GM21515 (cell line): ENCODE measurements around the gene CSRP1.

Source experiments
- ATAC-seq: cut with Tn5 transposase; IDR thresholded peaks from one replicate; pipeline ENCODE4 v1.9.1; 2021; ENCODE audit not compliant: unreplicated experiment

CSRP1 gene

GRCh38 chr1:201457508-201457960 lies 49.4 kb downstream of the CSRP1 start:
- no peak for ATAC-seq

DNA sequence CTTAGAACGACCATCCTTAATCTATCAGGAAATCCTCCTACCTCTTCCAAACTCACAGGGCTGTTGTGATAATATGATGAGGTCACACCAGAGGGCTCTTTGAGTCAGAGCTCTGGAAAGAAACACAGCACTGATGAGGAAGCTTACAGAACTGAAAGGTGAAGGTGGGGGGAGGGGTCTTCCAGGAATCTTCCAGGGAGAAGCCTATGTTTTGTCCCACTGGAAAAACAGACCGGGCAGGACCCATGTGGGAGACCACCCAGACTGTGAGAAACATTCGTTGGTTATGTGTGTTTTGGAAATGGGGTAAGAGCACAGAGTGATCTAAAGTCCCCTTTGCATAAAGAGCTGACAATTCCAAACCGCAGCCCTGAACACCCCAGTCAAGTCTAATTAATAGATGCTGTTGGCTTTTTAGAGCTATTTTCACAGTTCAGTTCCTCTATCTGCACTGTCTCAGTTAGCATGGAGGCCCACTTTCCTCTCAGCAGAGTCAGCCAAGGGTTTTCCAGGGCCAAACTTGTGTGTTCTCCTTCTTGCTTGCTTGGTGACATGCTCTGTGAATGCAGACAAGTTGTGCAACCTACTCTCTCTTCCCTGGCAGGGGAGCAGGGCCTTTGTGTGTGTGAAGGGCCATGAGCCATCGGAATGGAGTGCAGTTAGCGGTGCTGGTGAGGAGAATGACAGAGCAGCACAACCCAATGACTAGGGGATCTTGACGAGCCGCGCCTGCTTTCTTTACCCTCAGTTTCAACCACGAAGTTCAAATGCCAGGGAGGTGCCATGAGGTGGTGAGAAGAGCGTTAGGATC lies 50.2 kb downstream of the CSRP1 start:
- ATAC-seq, result no peak

- no peak for ATAC-seq
Measured at GRCh38 chr1:201455098-201455497, 51.8 kb downstream of the CSRP1 start.

DNA sequence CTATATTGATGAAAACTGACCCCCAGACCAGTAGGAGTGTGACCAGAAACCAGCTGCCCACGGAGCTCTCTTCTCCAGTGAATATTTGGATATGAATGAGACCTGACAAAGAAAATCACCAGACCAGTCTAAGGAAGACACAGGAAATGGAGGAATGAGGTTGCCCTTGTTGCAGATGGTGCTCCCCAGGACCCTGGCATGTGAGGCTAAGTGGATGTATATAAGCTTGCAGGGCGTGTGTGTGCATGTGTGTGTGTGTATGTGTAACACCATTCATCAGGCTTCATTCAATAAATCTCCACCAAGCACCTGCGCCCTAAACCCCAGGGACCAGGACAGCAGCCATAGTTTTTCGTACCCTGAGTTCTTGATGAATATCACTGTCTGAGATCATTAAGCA lies 52.3 kb downstream of the CSRP1 start:
- ATAC-seq, result no peak

- ATAC-seq, result no peak
Measured at GRCh38 chr1:201452866-201453265, 54.1 kb downstream of the CSRP1 start.

- no peak for ATAC-seq
Measured at GRCh38 chr1:201450721-201451291, 56.1 kb downstream of the CSRP1 start.

DNA sequence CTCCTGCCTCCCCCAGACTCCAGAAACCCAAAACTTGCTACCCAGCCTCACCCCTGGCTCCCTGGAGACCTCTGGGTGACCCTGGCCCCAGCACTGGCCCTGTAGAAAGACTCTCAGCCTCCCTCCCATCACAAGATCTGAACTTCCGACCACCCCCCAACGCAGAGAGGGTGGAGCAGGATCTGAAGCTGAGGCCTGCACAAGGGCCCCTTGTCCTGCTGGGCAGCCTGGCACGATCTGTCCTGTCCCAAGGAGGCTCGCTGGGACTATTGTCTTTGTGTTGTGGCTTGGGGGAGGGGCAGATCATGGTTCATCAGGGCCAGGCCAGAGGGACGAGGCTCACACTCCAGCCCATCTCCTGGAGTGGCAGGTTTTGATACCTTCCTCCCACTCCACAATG lies 57.9 kb downstream of the CSRP1 start:
- no peak for ATAC-seq

- ATAC-seq, result peak; percentile 73
Measured at GRCh38 chr1:201447903-201448871, 58.7 kb downstream of the CSRP1 start.

DNA sequence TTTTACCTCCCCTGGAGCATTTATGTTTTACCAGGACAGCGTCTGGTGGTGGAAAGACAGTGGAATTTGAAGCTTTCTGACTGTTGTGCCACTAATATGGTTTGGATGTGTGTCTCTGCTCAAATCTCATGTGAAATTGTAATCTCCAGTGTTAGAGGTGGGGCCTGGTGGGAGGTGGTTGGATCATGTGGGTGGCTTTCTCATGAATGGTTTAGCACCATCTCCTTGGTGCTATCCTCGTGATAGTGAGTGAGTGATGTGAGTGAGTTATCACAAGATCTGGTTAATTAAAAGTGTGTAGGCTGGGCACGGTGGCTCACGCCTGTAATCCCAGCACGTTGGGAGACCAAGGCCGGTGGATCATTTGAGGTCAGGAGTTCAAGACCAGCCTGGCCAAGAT lies 61.6 kb downstream of the CSRP1 start:
- ATAC-seq, result no peak

- no peak for ATAC-seq
Measured at GRCh38 chr1:201444792-201445191, 62.1 kb downstream of the CSRP1 start.

DNA sequence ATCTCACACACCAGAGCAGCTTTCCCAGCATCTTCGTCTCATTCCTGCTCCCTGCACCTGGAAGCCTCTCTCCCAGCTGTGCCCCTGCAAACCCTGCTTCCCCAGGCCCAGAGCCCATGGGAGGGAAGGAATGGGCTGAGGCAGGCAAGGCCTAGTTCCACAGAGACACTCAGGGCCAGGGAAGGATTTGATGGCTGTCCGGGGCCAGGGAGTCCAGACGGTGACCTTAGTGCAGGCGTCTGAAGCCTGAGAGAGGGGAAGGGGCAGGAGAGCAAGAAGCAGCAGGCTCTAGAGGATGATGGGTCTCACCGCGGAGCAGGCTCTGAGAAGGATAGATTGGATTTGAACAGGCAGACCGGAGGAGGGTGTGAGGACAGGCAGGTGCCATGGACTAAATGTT lies 63.2 kb downstream of the CSRP1 start:
- no peak for ATAC-seq

DNA sequence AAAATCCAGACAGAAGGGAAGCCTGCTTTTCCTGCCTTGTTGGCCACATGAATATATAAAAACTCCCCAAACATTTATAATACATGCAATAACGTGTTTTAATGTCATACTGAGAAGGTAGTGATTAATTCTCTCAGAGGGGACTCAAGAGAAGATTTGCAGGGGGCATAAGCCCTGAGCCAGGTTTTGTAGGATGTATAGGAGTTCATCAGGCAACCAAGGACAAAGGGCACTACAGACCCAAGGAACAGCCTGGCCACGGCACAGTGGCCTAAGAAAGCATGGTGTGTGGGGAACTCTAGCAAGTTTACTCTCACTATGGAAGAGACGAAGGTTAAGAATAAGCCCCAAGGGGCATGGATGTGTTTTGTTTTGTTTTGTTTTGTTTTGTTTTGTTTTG lies 70.0 kb downstream of the CSRP1 start:
- no peak for ATAC-seq

DNA sequence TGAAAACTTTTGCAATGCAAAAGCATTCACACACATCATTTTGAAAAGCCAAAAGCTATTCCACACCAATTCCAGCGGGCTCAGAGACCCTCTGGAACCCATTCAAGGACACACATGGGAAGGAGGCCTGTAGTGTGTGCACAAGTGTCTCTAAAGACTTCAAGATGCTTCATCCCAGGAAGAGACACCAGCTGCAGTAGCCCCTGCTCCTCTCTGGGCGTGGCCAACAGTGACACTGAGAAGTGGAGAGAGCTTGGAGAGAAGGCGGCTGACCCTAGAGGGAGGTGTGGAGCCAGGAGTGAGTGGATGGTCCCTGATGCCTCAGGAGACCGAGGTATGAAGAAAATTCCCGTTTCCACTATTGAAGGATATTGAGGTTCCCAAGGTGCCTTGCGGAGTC lies 70.5 kb downstream of the CSRP1 start:
- ATAC-seq, result no peak

DNA sequence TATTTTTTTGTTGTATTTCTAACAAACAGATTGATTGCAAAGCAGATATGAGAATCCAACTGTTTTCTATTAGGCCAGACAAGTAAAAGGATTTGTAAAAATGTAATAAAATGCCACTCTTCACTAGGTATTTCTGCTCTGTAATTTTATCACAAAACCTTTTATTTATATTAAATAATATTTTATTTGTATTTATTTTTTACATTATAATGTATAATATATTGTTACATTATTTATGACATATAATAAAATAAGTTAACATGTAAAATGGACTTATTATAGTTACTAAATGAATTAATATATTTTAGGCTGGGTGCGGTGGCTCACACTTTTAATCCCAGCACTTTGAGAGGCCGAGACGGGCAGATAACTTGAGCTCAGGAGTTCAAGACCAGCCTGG lies 72.7 kb downstream of the CSRP1 start:
- ATAC-seq, result no peak

DNA sequence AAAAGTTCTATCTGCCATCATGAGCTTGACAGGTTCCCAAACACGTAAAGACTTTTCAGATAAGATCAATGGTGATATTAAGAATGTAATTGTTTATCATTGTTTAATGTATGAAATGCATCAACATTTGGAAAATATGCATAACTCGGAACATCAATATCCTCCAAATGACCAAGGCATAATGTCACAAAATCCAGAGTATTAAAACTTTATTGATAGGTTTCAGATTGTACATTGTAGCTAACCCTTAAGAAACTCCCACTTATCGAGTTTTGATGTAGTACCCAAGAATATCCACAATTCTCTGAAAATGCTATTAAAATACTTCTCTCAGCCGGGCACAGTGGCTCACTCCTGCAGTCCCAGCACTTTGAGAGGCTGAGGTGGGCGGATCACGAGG lies 73.3 kb downstream of the CSRP1 start:
- no peak for ATAC-seq
